ENCODE data around the gene TNS3. TPM values are rescaled to one million over a fixed set of nuclear protein-coding genes. Genes with fewer than 3 reads are reported as not detected.

TNS3 gene
- total and polyA plus RNA-seq, 2 donors (not counting 1 experiment from before 2014, with no cell fraction given), result 11.4 to 77.5 TPM

- ATAC-seq (ENCODE audit: low read depth), result no peak
- no peak overlapping the region for H3K27ac ChIP-seq (ENCODE audit: low read length in 2 of 2)
- no peaks in the 10 kb centered on the region for H4K20me1 ChIP-seq (ENCODE audit: control insufficient read depth, insufficient read depth, low read length, poor library complexity, severe bottlenecking)
- H3K9me3 Mint-ChIP-seq (ENCODE audit: insufficient read depth), result no peaks in the 10 kb centered on the region
- no peak for TF ChIP-seq CTCF (IDR thresholded peaks at IDR 0.05)
- no peak for TF ChIP-seq EZH2 (IDR thresholded peaks at IDR 0.05; ENCODE audit: borderline replicate concordance, insufficient read depth, low read depth, low read length, poor library complexity, severe bottlenecking)
- no peak overlapping the region for H3K4me3 Mint-ChIP-seq
- H3K36me3 ChIP-seq (replicated peaks in 1 of 2; ENCODE audit: control extremely low read depth in 1 of 2, control insufficient read depth in 1 of 2, extremely low read depth in 1 of 2, insufficient read depth in 2 of 2, low read length in 1 of 2), result peaks cover 0 to 34% of the 10 kb centered on the region in 2 experiments
- DNase-seq, result no peak
- 97% methylated on average over 14 of the region's 20 CpGs for WGBS (ENCODE audit: insufficient coverage)
- H3K4me2 ChIP-seq (replicated peaks; ENCODE audit: low read depth, low read length, poor library complexity, severe bottlenecking), result no peak overlapping the region
- no peak overlapping the region for H3K4me3 ChIP-seq (ENCODE audit: control extremely low read depth in 1 of 5, extremely low read depth in 1 of 5, insufficient read depth in 1 of 5, low read depth in 2 of 5, low read length in 4 of 5)
- peaks cover 13% of the 10 kb centered on the region for H3K4me1 Mint-ChIP-seq
- H3K9ac ChIP-seq (ENCODE audit: low read length), result no peak overlapping the region
- no peak overlapping the region for H3K27ac Mint-ChIP-seq
- peaks cover 4 to 5% of the 10 kb centered on the region in 2 donors for H3K4me1 ChIP-seq (ENCODE audit: control insufficient read depth in 2 of 2, insufficient read depth in 2 of 2, low read length in 2 of 2)
- H2AFZ ChIP-seq (ENCODE audit: insufficient read depth, low read depth, low read length, poor library complexity, severe bottlenecking), result no peak overlapping the region
- intact Hi-C loops (cut with micrococcal nuclease), result no loop called here
- H3K27me3 ChIP-seq (replicated peaks in 1 of 4; ENCODE audit: control extremely low read depth in 1 of 4, control insufficient read depth in 3 of 4, insufficient read depth in 4 of 4, low read length in 3 of 4), result no peaks in the 10 kb centered on the region
- no peaks in the 10 kb centered on the region for H3K9me3 ChIP-seq (ENCODE audit: control extremely low read depth in 1 of 3, control insufficient read depth in 2 of 3, insufficient read depth in 1 of 3, low read length in 2 of 3)
- POLR2A ChIA-PET, result no interaction called here
- H3K79me2 ChIP-seq (ENCODE audit: control insufficient read depth, insufficient read depth, low read length), result no peaks in the 10 kb centered on the region
- no peaks in the 10 kb centered on the region for H3K27me3 Mint-ChIP-seq
- CTCF ChIA-PET, result interaction anchor here (1.9 to 3.0 kb wide), 2 partner anchors 11 to 542 kb away, joined by 8 to 16 read pairs; no protein-coding TSS in a partner anchor
Observed at GRCh38 chr7:47277321-47277781, 304.6 kb downstream of the TNS3 start.

GRCh38 chr7:47273974-47274766 is 307.7 kb downstream of the TNS3 start:
- ChIA-PET POLR2A (no interaction called here), CTCF (no interaction called here)
- intact Hi-C loops (cut with micrococcal nuclease), result no loop called here
- Mint-ChIP-seq H3K27me3 (no peaks in the 10 kb centered on the region), H3K9me3 (ENCODE audit: insufficient read depth) (no peaks in the 10 kb centered on the region), H3K27ac (no peak overlapping the region), H3K4me3 (no peak overlapping the region), H3K4me1 (no peaks in the 10 kb centered on the region)
- H3K9me3 ChIP-seq (ENCODE audit: control extremely low read depth in 1 of 3, control insufficient read depth in 2 of 3, insufficient read depth in 1 of 3, low read length in 2 of 3), result no peaks in the 10 kb centered on the region
- H3K4me1 ChIP-seq (ENCODE audit: control insufficient read depth in 2 of 2, insufficient read depth in 2 of 2, low read length in 2 of 2), result no peaks in the 10 kb centered on the region
- WGBS (ENCODE audit: insufficient coverage), result 96% methylated on average over 4 of the region's 6 CpGs
- H4K20me1 ChIP-seq (ENCODE audit: control insufficient read depth, insufficient read depth, low read length, poor library complexity, severe bottlenecking), result no peaks in the 10 kb centered on the region
- no peak overlapping the region for H3K27ac ChIP-seq (ENCODE audit: low read length in 2 of 2)
- no peak overlapping the region for H3K9ac ChIP-seq (ENCODE audit: low read length)
- no peak for ATAC-seq (ENCODE audit: low read depth)
- no peaks in the 10 kb centered on the region for H3K27me3 ChIP-seq (replicated peaks in 1 of 4; ENCODE audit: control extremely low read depth in 1 of 4, control insufficient read depth in 3 of 4, insufficient read depth in 4 of 4, low read length in 3 of 4)
- H2AFZ ChIP-seq (ENCODE audit: insufficient read depth, low read depth, low read length, poor library complexity, severe bottlenecking), result no peak overlapping the region
- TF ChIP-seq CTCF (IDR thresholded peaks at IDR 0.05) (no peak), EZH2 (IDR thresholded peaks at IDR 0.05; ENCODE audit: borderline replicate concordance, insufficient read depth, low read depth, low read length, poor library complexity, severe bottlenecking) (no peak)
- H3K4me3 ChIP-seq (ENCODE audit: control extremely low read depth in 1 of 5, extremely low read depth in 1 of 5, insufficient read depth in 1 of 5, low read depth in 2 of 5, low read length in 4 of 5), result no peak overlapping the region
- no peaks in the 10 kb centered on the region for H3K79me2 ChIP-seq (ENCODE audit: control insufficient read depth, insufficient read depth, low read length)
- DNase-seq, result no peak
- peaks cover 0 to 21% of the 10 kb centered on the region in 2 experiments for H3K36me3 ChIP-seq (replicated peaks in 1 of 2; ENCODE audit: control extremely low read depth in 1 of 2, control insufficient read depth in 1 of 2, extremely low read depth in 1 of 2, insufficient read depth in 2 of 2, low read length in 1 of 2)
- H3K4me2 ChIP-seq (replicated peaks; ENCODE audit: low read depth, low read length, poor library complexity, severe bottlenecking), result no peak overlapping the region

Measured in B cell (primary cell).